HG03457 (cell line): ENCODE data around the gene RAPGEF5.

ENCODE experiments used
- ATAC-seq: cut with Tn5 transposase; IDR thresholded peaks from one replicate; pipeline ENCODE4 v1.9.1; 2021; ENCODE audit warnings: moderate number of reproducible peaks; ENCODE audit not compliant: unreplicated experiment

The RAPGEF5 gene

GRCh38 chr7:22356701-22357310 lies at the start of gene RAPGEF5:
RAPGEF5 (minus strand) TSS chr7:22357154; CDS start chr7:22357060, 94 bp downstream.
- ATAC-seq: peak; percentile 54

GRCh38 chr7:22406715-22407114 lies 49.8 kb upstream of the RAPGEF5 start:
- no peak for ATAC-seq

- no peak for ATAC-seq
Measured at GRCh38 chr7:22404421-22405023, 47.6 kb upstream of the RAPGEF5 start.

- ATAC-seq: no peak
Measured at GRCh38 chr7:22403344-22403743, 46.4 kb upstream of the RAPGEF5 start.

GRCh38 chr7:22402250-22402649 lies 45.3 kb upstream of the RAPGEF5 start:
- no peak for ATAC-seq

- ATAC-seq: no peak
Measured at GRCh38 chr7:22400936-22401553, 44.1 kb upstream of the RAPGEF5 start.

GRCh38 chr7:22400150-22400814 lies 43.3 kb upstream of the RAPGEF5 start:
- ATAC-seq: no peak

GRCh38 chr7:22399546-22399945 lies 42.6 kb upstream of the RAPGEF5 start:
- ATAC-seq: no peak

GRCh38 chr7:22399091-22399490 lies 42.1 kb upstream of the RAPGEF5 start:
- ATAC-seq: no peak

GRCh38 chr7:22397981-22398380 lies 41.0 kb upstream of the RAPGEF5 start:
- no peak for ATAC-seq

GRCh38 chr7:22395222-22395621 lies 38.3 kb upstream of the RAPGEF5 start:
- ATAC-seq: no peak

- no peak for ATAC-seq
Measured at GRCh38 chr7:22394739-22395138, 37.8 kb upstream of the RAPGEF5 start.

GRCh38 chr7:22393913-22394729 lies 37.2 kb upstream of the RAPGEF5 start:
- ATAC-seq: no peak

GRCh38 chr7:22390516-22390915 lies 33.6 kb upstream of the RAPGEF5 start:
- ATAC-seq: no peak

- ATAC-seq: no peak
Measured at GRCh38 chr7:22389892-22390291, 32.9 kb upstream of the RAPGEF5 start.

GRCh38 chr7:22387583-22387982 lies 30.6 kb upstream of the RAPGEF5 start:
- no peak for ATAC-seq

- peak; percentile 53 for ATAC-seq
Measured at GRCh38 chr7:22386865-22387264, 29.9 kb upstream of the RAPGEF5 start.

- peak; percentile 69 for ATAC-seq
Measured at GRCh38 chr7:22386206-22386858, 29.4 kb upstream of the RAPGEF5 start.

GRCh38 chr7:22385326-22385725 lies 28.4 kb upstream of the RAPGEF5 start:
- ATAC-seq: no peak

- no peak for ATAC-seq
Measured at GRCh38 chr7:22380333-22380732, 23.4 kb upstream of the RAPGEF5 start.
